Measurements from ENCODE around the gene CCNYL1. TPM values are rescaled to one million over a fixed set of nuclear protein-coding genes. Genes with fewer than 3 reads are reported as not detected.
"Not testable (repeated sequence)": the region's sequence is repeated elsewhere in the genome, so short reads cannot be mapped to it uniquely, and the experiment has no call there.

The CCNYL1 gene
- total RNA-seq, 3 donors from 2014 or later (not counting 1 experiment from before 2014, with no cell fraction given): 7.9 to 11.7 (median 10.2) TPM

GRCh38 chr2:207695293-207695692, 16.1 kb upstream of the CCNYL1 start:
- WGBS (ENCODE audit: insufficient coverage): 78% methylated on average over 3 of the region's 4 CpGs
- Histone ChIP-seq H3K9me3 (ENCODE audit: control insufficient read depth, insufficient read depth, low read length) (no peaks in the 10 kb centered on the region), H3K27me3 (ENCODE audit: control insufficient read depth, insufficient read depth, low read length) (no peaks in the 10 kb centered on the region), H3K36me3 (ENCODE audit: control insufficient read depth, insufficient read depth, low read length) (no peaks in the 10 kb centered on the region), H3K4me3 (ENCODE audit: low read length) (no peak overlapping the region), H3K27ac (ENCODE audit: low read length) (no peak overlapping the region), H3K4me1 (ENCODE audit: control insufficient read depth, insufficient read depth, low read length) (no peaks in the 10 kb centered on the region)
- no peak overlapping the region for H3K27ac Mint-ChIP-seq
- H3K27me3 Mint-ChIP-seq (ENCODE audit: low read depth in 2 of 2): peaks cover 5 to 13% of the 10 kb centered on the region in 2 donors
- ATAC-seq: no peak
- no peaks in the 10 kb centered on the region for H3K9me3 Mint-ChIP-seq
- H3K4me3 Mint-ChIP-seq: no peak overlapping the region
- no peak for DNase-seq
- TF ChIP-seq, protein P1, sequence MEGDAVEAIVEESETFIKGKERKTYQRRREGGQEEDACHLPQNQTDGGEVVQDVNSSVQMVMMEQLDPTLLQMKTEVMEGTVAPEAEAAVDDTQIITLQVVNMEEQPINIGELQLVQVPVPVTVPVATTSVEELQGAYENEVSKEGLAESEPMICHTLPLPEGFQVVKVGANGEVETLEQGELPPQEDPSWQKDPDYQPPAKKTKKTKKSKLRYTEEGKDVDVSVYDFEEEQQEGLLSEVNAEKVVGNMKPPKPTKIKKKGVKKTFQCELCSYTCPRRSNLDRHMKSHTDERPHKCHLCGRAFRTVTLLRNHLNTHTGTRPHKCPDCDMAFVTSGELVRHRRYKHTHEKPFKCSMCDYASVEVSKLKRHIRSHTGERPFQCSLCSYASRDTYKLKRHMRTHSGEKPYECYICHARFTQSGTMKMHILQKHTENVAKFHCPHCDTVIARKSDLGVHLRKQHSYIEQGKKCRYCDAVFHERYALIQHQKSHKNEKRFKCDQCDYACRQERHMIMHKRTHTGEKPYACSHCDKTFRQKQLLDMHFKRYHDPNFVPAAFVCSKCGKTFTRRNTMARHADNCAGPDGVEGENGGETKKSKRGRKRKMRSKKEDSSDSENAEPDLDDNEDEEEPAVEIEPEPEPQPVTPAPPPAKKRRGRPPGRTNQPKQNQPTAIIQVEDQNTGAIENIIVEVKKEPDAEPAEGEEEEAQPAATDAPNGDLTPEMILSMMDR (IDR thresholded peaks at IDR 0.05): no peak
- peaks cover 0 to 4% of the 10 kb centered on the region in 2 donors for H3K4me1 Mint-ChIP-seq
- H3K36me3 Mint-ChIP-seq: no peaks in the 10 kb centered on the region
- intact Hi-C loops (cut with micrococcal nuclease): no loop called here

- H3K4me1 Mint-ChIP-seq; H3K9me3 Mint-ChIP-seq; intact Hi-C loops (cut with micrococcal nuclease); H3K4me1 ChIP-seq (ENCODE audit: control insufficient read depth, insufficient read depth, low read length); H3K36me3 ChIP-seq (ENCODE audit: control insufficient read depth, insufficient read depth, low read length); H3K27ac ChIP-seq (ENCODE audit: low read length); ATAC-seq; H3K27me3 ChIP-seq (ENCODE audit: control insufficient read depth, insufficient read depth, low read length); H3K27ac Mint-ChIP-seq; H3K4me3 ChIP-seq (ENCODE audit: low read length); DNase-seq; H3K9me3 ChIP-seq (ENCODE audit: control insufficient read depth, insufficient read depth, low read length); H3K36me3 Mint-ChIP-seq; H3K4me3 Mint-ChIP-seq: not testable (repeated sequence)
- peaks cover 7 to 13% of the 10 kb centered on the region in 2 donors for H3K27me3 Mint-ChIP-seq (ENCODE audit: low read depth in 2 of 2)
- WGBS (ENCODE audit: insufficient coverage): 84% methylated on average over 5 of the region's 5 CpGs
Measured at GRCh38 chr2:207696911-207697310, 14.5 kb upstream of the CCNYL1 start.

- Mint-ChIP-seq H3K27ac (no peak overlapping the region), H3K9me3 (no peaks in the 10 kb centered on the region), H3K4me1 (no peaks in the 10 kb centered on the region), H3K4me3 (no peak overlapping the region), H3K36me3 (no peaks in the 10 kb centered on the region), H3K27me3 (ENCODE audit: low read depth in 2 of 2) (peaks cover 5 to 8% of the 10 kb centered on the region in 2 donors)
- Histone ChIP-seq H3K4me1 (ENCODE audit: control insufficient read depth, insufficient read depth, low read length) (no peaks in the 10 kb centered on the region), H3K36me3 (ENCODE audit: control insufficient read depth, insufficient read depth, low read length) (no peaks in the 10 kb centered on the region), H3K27me3 (ENCODE audit: control insufficient read depth, insufficient read depth, low read length) (no peaks in the 10 kb centered on the region), H3K9me3 (ENCODE audit: control insufficient read depth, insufficient read depth, low read length) (no peaks in the 10 kb centered on the region), H3K4me3 (ENCODE audit: low read length) (no peak overlapping the region), H3K27ac (ENCODE audit: low read length) (no peak overlapping the region)
- ATAC-seq (no peak), DNase-seq (no peak)
- 100% methylated on average over 1 of the region's 1 CpG for WGBS (ENCODE audit: insufficient coverage)
- TF ChIP-seq, protein P1 (IDR thresholded peaks at IDR 0.05): no peak
- intact Hi-C loops (cut with micrococcal nuclease): no loop called here
Measured at GRCh38 chr2:207697411-207697810, 14.0 kb upstream of the CCNYL1 start.

- H3K4me3 ChIP-seq (ENCODE audit: low read length): no peak overlapping the region
- Mint-ChIP-seq H3K27me3 (ENCODE audit: low read depth in 2 of 2) (peaks cover 5 to 7% of the 10 kb centered on the region in 2 donors), H3K4me3 (no peak overlapping the region), H3K9me3 (no peaks in the 10 kb centered on the region), H3K36me3 (no peaks in the 10 kb centered on the region), H3K27ac (no peak overlapping the region), H3K4me1 (no peaks in the 10 kb centered on the region)
- intact Hi-C loops (cut with micrococcal nuclease): no loop called here
- H3K36me3 ChIP-seq (ENCODE audit: control insufficient read depth, insufficient read depth, low read length): no peaks in the 10 kb centered on the region
- TF ChIP-seq, protein P1 (IDR thresholded peaks at IDR 0.05): no peak
- WGBS (ENCODE audit: insufficient coverage): 95% methylated on average over 5 of the region's 5 CpGs
- no peaks in the 10 kb centered on the region for H3K27me3 ChIP-seq (ENCODE audit: control insufficient read depth, insufficient read depth, low read length)
- no peak for ATAC-seq
- H3K4me1 ChIP-seq (ENCODE audit: control insufficient read depth, insufficient read depth, low read length): no peaks in the 10 kb centered on the region
- H3K27ac ChIP-seq (ENCODE audit: low read length): no peak overlapping the region
- DNase-seq: no peak
- H3K9me3 ChIP-seq (ENCODE audit: control insufficient read depth, insufficient read depth, low read length): no peaks in the 10 kb centered on the region
Measured at GRCh38 chr2:207698301-207698700, 13.1 kb upstream of the CCNYL1 start.

Measured in natural killer cell (primary cell).